ENCODE measurements around the gene GRK5.

DNA sequence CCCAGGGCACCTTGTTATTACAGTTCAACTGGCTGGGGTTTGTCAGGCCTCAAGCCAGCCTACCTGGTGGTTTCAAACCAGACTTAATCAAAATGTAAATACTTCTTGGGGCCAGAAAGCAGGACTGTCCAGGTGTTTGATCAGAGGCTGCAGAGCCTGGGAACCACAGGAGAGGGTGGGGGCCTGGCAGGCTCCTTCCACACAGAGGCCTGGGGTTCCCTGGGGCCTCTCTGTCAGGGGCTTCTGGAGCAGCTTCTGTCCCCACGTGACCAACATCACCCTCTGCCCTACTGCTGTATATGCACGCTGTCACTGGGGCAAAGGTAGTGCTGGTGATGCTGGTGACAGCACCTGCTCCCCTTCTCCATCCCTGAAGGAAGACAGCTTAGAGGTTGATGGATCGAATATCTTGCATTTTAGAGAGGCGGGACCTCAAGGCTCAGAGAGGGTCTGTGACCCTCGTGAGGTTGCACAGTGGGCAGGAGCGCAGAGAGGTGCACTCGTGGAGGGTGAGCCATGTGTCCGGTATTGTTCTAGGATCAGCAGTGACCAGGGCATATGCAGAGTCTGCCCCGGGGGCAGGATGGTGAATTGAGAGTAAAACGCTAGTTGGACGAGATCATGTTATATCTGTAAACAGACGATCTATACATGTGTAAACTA lies 95.4 kb downstream of the GRK5 start:
- TF ChIP-seq, protein P1, sequence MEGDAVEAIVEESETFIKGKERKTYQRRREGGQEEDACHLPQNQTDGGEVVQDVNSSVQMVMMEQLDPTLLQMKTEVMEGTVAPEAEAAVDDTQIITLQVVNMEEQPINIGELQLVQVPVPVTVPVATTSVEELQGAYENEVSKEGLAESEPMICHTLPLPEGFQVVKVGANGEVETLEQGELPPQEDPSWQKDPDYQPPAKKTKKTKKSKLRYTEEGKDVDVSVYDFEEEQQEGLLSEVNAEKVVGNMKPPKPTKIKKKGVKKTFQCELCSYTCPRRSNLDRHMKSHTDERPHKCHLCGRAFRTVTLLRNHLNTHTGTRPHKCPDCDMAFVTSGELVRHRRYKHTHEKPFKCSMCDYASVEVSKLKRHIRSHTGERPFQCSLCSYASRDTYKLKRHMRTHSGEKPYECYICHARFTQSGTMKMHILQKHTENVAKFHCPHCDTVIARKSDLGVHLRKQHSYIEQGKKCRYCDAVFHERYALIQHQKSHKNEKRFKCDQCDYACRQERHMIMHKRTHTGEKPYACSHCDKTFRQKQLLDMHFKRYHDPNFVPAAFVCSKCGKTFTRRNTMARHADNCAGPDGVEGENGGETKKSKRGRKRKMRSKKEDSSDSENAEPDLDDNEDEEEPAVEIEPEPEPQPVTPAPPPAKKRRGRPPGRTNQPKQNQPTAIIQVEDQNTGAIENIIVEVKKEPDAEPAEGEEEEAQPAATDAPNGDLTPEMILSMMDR (conservative IDR thresholded peaks at IDR 0.05; ENCODE audit: low read depth, low read length), result no peak
- no peak for TF ChIP-seq EZH2 (IDR thresholded peaks at IDR 0.05; ENCODE audit: borderline replicate concordance, low read depth, low read length, poor library complexity, severe bottlenecking)
